HG02623 (cell line): ENCODE data around the gene D2HGDH.
"Not testable (repeated sequence)": the region's sequence is repeated elsewhere in the genome, so short reads cannot be mapped to it uniquely, and the experiment has no call there.

ENCODE experiments used
- ATAC-seq: cut with Tn5 transposase; IDR thresholded peaks from one replicate; pipeline ENCODE4 v1.9.1; 2021; ENCODE audit warnings: moderate library complexity; ENCODE audit not compliant: unreplicated experiment

The D2HGDH gene

DNA sequence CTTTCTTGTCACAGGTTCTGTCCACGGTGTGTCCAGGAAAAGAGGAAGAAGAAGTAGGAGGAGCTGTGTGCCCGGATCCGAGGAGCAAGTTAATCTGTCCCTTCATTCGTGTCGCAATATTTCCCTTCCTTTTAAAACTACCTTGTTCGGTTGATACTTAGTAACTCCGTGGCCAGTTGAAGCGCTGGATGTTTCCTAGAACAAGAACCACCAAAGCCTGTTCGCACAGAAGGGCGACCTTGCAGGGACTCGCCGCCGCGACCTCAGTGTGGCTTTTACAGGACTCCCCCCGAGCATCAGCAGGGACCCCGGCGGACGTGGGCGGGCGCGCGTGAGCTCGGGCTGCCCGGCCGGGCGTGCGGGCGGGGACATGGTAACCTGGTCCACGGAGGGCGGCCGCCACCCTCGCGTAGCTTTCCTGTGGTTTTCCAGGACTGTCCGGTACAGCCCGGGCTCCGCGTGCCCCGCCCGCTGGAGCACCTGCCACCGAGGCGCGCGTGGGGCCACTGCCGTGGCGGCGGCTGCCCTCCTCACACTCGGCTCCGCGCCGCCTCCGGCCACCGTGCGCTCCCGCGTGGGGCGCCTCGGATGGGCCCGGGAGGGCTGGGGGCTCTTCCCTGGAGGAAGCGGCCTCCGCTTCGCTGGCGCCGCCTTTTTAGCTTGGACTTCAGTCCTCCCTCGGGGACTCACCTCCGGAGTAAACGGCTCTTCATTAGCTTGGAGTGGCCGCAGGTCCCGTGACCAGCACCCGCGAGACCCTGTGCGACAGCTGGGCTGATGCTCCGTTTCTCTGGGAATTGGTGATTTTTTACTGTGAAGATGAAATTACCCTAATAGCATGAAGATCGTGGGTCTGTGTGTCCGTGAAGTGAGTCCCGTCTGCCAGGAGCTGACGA lies 9.2 kb upstream of the D2HGDH start:
- no peak for ATAC-seq

GRCh38 chr2:241726459-241726858 lies 8.0 kb upstream of the D2HGDH start:
- no peak for ATAC-seq

DNA sequence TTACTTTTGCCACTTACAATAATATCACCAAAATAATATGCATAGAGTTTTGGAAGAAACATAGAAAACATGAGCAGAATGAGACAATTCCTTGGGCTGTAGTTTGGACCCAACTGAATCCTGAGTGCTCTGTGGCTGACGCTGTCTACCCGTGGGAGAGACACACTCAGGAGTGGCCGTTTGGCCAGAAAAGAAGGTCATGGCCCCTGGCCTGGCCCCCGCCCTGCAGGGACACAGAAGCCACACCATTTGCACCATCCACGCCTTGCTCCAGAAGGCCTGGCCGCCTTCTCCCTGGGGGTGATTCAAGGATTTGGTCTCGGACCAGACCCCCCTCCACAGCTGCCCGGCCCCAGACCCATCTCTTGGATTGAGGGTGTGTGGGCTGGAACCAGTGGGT lies 6.4 kb upstream of the D2HGDH start:
- no peak for ATAC-seq

- no peak for ATAC-seq
Measured at GRCh38 chr2:241728627-241729026, 5.8 kb upstream of the D2HGDH start.

DNA sequence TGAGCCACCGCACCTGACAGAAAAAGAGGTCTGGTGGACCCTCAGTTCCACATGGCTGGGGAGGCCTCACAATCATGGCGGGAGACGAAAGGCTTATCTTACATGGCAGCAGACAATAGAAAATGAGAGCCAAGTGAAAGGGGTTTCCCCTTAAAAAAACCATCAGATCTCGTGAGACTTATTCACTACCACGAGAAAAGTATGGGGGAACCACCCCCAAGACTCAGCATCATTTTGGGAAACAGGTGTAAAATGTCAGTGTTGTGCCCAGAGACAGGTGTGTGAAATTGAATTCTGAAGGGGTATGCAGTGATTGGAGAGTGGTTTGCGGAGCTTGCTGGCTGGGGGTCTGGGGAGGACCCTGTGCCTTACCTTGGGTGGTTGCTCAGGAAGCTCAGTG lies 4.6 kb upstream of the D2HGDH start:
- ATAC-seq = no peak

DNA sequence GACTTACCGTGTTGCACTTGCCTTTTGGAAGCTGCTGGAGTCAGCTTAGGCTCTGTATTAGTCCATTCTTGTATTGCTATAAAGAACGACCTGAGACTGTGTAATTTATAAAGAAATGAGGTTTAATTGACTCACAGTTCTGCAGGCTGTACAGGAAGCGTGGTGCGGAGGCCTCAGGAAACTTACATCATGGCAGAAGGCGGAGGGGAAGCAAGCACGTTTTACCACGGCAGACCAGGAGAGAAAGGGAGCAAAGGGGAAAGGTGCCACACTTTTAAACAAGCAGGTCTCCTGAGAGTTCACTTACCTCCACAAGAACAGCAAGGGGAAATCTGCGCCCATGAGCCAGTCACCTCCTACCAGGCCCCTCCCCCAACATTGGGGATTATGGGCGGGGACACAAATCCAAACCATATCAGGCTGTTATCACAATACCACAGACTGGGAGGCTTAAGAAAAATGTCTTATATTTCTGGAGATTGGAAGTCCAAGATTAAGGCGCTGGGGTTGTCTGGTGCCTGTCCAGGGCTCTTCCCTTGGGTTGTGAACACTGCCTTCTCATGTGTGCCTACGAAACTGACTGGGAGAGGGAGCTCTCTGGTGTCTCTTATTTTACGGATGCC lies 3.6 kb upstream of the D2HGDH start:
- no peak for ATAC-seq

DNA sequence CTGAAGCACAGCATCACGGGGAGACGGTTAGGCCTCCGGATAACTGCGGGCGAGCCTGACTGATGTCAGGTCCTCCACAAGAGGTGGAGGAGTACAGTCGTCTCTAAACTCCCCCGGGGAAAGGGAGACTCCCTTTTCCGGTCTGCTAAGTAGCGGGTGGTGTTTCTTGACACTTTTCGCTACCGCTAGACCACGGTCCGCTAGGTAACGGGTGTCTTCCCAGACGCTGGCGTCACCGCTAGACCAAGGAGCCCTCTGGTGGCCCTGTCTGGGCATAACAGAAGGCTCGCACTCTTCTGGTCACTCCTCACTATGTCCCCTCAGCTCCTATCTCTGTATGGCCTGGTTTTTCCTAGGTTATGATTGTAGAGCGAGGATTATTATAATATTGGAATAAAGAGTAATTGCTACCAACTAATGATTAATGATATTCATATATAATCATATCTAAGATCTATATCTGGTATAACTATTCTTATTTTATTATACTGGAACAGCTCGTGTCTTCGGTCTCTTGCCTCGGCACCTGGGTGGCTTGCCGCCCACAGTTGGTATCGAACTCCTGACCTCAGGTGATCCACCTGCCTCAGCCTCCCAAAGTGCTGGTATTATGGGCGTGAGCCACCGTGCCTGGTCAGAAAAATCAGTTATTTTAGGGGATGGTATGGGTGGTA lies 1.8 kb upstream of the D2HGDH start:
- ATAC-seq = not testable (repeated sequence)

DNA sequence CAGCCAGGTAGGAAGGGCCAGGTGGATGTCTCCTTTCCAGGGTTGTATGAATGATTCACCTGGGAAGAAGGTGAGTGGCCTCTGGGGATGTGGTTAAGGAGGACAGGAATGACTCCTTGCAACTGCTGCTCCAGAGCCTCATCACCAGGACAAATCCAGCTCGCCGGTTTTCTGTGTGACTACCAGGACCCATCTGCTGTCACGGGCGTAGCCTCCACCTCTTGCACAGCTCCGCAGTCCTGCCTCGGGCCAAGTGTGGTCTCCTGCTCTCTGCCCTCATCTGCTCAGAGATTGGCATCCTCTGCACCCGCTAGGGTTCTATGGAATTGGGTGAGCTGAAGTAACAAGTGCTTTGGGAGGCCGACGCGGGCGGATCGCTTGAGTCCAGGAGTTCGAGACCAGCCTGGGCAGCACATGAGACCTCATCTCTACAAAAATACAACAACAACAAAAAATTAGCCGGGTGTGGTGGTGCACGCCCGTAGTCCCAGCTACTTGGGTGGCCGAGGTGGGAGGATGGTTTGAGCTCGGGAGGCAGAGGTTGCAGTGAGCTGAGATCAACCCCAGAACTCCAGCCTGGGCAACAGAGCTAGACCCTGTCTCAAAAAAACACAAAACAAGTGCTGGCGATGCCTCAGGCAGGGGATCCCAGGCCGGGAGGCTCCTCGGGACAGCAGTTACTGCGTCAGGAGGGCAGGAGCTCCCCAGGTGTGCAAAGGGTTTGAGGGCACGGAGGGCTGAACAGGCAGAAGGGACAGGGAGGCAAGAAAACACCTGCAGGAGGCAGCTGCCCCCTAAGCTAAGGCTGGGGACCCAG lies 831 bp upstream of the D2HGDH start:
- ATAC-seq = no peak

DNA sequence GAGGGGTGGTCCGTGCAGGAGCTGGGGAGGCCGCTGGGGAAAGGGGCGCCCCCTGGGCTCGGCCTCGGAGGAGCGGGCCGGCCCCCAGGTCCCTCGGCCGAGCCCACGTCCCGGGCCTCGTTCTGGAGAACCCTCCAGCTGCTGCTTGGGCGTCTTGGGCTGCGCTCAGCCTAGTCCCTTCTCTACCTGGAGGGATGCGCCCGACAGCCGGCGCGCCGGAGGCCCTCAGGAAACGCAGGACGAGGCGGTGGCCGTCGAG lies 293 bp upstream of the D2HGDH start:
- ATAC-seq = no peak

GRCh38 chr2:241736111-241736510 lies 1.7 kb downstream of the D2HGDH start:
- no peak for ATAC-seq

DNA sequence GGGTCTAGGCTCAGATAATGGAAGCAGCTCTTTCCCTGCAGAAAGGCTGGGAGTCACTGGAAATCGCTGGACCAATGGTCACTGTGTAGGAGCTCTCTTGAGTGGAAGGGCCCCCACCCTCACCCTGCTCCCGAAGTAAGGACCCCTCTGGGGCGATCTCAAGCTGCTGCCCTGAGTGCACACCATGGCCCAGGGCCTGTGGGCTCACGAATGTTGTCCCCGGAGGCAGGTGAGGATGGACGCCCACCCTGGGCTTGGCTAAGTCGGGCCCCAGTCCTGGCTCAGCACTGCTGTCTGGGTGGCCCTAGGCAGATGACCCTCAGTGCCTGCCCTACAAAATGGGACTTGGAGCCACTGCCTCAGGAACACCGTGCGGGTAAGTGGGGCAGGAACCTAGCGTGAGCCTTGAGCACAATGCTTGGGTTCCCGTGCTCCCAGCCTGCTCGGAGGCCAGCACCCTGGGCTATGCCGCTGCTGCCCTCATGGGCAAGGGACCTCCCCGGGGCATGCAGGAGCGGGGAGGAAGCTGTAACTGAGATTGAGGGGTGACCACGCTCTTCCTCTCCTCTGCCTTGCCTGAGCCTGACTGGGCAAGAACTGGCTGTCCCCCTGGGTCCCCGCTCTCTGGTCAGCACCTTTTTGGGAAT lies 3.7 kb downstream of the D2HGDH start:
- no peak for ATAC-seq

GRCh38 chr2:241739177-241739576 lies 4.7 kb downstream of the D2HGDH start:
- ATAC-seq = no peak

DNA sequence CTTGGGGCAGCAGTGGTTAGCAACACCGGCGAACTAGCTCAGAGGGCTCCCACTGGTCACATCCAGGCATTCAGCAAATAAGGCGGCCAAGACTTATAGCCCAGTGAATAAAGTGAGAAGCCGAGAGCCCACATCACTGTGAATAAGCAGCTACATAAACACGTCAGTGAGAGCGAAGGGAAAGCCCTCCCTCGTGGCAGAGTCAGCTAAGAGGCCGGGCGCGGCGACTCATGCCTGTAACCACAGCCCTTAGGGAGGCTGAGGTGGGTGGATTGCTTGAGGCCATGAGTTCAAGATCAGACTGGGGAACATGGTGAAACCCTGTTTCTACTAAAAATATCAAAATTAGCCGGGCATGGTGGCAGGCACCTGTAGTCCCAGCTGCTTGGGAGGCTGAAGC lies 5.2 kb downstream of the D2HGDH start:
- no peak for ATAC-seq

DNA sequence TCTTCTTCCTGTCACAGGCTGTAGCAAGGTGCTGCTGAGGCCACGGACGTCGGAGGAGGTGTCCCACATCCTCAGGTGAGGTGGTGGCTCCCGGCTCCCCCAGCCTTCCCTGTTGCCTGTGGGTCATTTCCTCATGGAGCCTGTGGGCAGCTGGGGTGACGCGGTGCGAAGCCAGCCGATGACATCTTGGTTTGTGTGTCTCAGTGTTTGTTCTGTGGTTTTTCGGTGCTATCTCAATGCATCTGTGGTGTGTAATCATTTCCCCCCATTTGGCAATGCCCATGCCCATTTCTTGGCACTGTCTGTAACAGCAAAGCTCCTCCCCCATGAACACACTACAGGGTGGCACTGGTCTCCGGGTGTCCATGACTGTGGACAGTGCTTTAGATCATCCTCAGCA lies 6.6 kb downstream of the D2HGDH start:
- ATAC-seq = no peak

DNA sequence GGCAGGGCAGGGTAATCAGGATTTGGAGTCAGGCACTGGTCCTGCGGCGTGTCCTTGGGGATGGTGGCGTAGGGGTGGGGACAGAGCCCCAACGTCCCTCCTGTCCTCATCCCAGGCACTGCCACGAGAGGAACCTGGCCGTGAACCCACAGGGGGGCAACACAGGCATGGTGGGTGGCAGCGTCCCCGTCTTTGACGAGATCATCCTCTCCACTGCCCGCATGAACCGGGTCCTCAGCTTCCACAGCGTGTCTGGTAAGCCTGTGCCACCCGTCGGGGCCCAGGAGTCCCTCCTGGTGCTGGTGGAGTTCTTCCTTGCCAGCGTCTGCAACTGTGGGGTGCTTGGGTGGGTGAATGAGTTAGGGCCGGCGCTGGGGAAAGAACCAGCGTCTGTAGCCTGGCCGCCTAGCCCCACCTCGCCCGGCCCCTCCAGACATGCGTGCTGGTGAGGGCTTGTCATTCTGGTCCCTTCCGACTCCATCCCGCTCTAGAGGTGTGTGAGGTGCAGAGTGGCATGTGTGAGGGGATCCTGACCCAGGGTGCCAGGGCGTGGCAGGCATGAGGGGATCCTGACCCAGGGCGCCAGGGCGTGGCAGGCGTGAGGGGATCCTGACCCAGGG lies 8.0 kb downstream of the D2HGDH start:
- ATAC-seq = no peak

- ATAC-seq = not testable (repeated sequence)
Measured at GRCh38 chr2:241743008-241743407, 8.6 kb downstream of the D2HGDH start.

- no peak for ATAC-seq
Measured at GRCh38 chr2:241743620-241744019, 9.2 kb downstream of the D2HGDH start.

DNA sequence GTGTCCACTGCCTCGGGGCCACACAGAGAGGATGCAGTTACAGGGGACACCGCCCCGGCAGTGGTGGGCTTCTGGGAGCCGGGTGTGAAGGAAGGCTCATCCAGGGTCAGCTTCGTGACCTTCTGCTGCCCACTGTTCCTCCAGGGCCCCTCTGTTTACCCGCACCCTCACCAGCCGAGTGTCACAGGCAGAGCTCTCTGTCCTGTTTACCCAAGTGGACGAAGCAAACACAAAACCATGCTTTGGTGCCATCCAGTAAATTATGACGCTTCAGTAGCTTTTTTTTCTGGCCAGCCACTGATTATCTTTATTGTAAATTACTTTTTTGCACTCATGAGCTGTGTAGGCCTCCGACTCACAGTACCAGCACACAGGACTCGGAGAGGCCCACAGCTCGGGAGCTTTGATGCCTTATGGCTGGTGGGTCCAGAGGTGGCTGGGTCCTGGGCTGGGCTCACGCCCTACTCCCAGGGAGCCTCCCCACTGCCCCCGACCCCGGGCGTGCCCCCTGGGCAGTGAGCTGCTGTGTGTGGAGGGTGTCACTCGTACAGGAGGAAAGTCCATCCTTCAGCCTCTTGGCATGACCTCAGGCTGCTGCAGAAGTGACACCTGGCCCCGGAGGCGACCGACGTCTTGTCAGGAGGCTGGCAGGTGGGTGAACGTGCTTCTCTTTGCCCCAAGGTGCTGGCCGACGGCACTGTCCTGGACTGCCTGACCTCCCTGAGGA lies 9.8 kb downstream of the D2HGDH start:
- ATAC-seq = no peak

DNA sequence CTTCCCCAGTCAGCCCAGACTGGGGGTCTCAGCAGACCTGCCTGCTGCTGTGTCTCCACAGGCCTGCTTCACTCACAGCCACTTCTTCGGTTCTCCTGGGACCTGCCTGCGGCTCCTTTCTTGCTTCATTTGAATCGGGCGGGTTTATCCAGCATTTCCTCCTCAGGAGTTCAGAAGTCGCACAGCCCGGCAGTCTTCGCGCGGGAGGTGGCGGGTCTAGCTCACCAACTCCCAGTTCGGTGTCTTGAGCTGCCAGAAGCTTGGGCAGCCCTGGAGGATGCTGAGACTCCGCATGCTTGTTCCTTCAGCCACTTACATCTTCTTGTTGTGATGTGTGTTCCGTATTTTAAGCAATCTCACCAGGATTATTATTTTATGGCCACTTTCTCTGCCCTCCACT lies 10.8 kb downstream of the D2HGDH start:
- ATAC-seq = no peak

DNA sequence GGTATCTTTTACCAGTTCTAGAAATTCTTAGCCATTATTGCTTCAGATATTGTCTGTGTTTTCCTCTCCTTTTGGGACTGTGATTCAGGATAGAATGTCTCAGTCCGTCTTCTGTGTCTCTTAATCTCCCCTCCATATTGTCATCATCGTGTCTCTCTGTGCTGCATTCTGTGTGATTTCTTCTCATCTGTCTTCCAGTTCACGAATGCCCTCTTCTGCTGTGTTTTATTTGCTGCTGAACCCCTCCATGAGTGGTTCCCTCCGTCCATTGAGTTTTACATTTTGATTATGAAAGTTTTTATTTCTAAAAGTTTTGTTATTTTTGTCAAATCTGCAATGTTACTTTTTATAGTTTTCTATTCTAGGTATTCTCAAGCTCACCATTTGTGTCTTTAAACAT lies 11.7 kb downstream of the D2HGDH start:
- no peak for ATAC-seq
